DMS53 (cell line): ENCODE data around the gene ZNF236.
"Not testable (repeated sequence)": the region's sequence is repeated elsewhere in the genome, so short reads cannot be mapped to it uniquely, and the experiment has no call there.

Experiments
- DNase-seq: peaks from one replicate; lab custom pipeline; 2025; lab: John Stamatoyannopoulos, UW

The ZNF236 gene

DNA sequence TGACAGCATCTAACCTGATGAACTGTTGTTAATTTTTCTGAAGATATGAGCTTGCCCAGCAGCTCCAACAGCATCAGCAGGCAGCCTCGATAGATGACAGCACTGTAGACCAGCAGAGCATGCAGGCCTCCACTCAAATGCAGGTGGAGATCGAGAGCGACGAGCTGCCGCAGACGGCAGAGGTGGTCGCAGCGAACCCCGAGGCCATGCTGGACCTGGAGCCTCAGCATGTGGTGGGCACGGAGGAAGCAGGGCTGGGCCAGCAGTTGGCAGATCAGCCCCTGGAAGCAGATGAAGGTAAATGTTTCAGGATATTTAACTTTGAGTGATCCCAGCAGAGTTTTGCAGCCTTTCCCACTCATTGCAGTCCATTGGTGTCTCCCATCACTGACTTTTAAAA lies 85.9 kb downstream of the ZNF236 start:
- DNase-seq, result no peak

GRCh38 chr18:76909439-76909838 lies 87.1 kb downstream of the ZNF236 start:
- no peak for DNase-seq

DNA sequence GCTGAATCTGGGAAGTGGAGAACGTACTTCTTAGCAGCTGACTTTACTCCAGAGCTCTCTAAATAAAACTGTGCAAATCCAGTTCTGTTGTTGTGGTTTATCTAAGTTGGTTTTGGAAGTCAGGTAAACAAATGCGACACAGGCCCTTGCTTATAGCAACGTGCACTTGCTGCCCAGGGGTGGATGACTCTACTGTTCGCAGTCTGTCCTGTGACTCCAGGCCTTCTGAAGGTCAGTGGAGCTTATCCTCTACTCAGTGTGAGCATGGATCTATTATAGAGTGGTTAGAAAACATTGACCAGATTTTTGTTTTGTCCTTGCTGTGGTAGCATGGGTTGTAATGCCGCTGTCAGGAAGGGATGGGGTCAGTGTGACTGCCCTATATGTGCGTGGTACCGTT lies 89.1 kb downstream of the ZNF236 start:
- DNase-seq, result no peak

DNA sequence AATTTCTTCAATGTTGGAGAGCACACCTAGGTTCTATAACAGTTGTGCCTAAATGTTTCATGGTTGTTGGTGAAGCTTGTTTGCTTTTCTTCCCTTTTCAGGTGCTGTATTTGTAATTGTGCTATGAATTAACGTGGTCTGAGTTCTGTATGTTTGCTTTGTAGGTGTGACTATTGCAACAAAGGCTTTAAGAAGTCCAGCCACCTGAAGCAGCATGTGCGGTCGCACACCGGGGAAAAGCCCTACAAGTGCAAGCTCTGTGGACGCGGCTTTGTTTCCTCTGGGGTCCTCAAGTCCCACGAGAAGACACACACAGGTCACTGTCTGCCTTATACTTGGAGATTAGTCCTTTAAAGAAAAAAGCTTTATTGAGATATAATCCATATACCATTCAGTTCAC lies 91.2 kb downstream of the ZNF236 start:
- peak; percentile 85 for DNase-seq

DNA sequence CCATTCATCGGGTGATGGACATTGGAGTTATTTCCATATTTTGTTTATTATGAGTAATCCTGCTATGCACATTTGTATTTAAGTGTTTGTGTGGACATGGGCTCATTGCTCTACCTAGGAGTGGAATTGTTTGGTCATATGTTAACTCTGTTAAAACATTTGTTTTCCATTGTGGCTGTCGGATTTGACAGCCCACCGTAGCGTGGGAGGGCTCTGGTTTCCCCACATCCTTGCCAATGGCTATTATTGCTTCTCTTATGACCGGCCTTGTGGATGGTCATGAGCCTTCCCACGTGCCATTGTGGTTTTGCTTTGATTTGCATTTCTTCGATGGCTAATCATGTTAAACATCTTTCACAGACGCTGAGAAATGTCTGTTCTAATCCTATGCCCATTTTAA lies 92.0 kb downstream of the ZNF236 start:
- DNase-seq, result no peak

GRCh38 chr18:76914796-76915195 lies 92.4 kb downstream of the ZNF236 start:
- DNase-seq, result no peak

GRCh38 chr18:76915456-76915855 lies 93.1 kb downstream of the ZNF236 start:
- DNase-seq, result no peak

DNA sequence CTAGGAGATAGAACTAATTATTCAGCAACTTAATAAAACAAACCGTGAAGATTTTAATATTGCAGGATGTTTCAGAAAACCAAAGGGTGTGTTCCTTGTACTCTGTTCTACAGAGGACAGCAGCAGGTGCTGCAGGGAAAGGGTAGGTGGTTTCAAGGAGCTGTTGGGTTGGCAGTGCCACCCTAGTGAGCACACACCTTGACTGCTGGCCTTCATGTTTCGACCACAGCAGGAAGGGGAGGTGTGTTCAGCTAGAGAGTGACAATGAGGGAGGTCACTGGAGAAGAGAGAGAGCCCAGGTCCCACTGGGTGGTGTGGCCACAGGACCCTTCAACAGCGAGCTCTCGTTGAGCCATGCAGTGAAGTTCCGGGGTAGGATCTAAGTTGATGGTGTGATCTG lies 98.6 kb downstream of the ZNF236 start:
- DNase-seq, result no peak

- DNase-seq, result peak; percentile 88
Measured at GRCh38 chr18:76922107-76922506, 99.8 kb downstream of the ZNF236 start.

DNA sequence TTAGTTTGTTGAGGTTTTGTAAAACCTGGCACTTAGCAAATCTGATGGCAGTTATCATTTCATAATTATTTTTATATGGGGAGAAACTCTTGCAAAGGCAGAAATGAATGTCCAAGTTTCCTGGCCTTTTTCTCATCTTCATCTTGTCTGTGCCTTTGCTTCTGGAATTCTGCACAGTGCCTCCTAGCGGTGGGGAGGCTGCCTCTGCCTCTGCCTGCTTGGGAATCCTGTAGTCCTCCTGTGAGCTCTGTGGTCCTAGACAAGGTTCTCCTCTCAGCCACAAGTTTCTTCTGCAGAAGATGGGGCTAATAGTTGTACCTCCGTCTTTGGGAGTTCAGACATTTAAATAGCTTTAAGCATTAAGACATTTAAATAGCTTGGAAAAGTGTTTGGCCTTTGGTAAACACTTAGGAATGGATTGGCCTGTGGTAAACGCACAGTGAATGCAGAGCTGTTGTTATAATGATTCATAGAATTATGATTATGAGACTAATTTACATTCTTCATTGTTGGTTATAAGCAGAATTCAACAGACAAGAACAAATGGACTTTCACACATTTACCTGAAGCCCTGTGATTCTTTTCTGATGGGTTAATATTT lies 101.2 kb downstream of the ZNF236 start:
- peak; percentile 75 for DNase-seq

DNA sequence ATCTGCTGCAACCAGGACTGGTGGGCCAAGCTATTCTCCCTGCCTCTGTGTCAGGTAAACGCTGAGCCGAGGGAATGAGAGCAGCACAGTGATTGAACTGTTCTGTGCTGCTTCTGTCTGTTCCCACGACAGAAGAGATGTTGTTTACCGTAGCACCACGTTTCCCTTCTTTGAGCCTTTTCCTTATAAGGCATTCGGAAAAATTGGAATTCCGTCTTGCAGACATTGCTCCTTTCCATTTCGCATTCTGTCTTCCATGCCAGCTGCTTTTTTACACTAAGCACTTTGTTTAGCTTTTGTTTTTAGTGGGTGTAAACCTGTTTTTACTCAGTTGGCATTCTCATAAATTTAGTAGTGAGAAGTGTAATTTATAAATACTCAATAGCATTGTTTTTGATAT lies 103.1 kb downstream of the ZNF236 start:
- no peak for DNase-seq

DNA sequence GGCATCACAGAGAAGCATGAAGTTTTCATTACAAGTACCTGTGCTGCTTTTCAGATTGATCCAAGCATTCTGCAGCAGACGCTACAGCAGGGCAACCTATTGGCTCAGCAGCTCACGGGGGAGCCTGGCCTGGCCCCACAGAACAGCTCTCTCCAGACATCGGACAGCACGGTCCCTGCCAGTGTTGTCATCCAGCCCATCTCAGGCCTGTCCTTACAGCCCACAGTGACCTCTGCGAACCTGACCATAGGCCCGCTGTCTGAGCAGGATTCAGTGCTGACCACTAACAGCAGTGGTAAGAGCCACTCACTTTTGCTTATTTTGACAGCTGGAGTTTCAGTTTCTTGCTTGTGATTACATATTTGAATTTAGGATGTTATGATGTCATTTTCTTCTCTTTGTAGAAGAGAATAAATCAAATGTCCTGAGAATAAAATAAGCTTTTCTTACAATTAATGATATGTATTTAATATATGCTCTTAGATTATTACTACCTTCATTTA lies 104.9 kb downstream of the ZNF236 start:
- no peak for DNase-seq

- no peak for DNase-seq
Measured at GRCh38 chr18:76928179-76928868, 106.0 kb downstream of the ZNF236 start.

DNA sequence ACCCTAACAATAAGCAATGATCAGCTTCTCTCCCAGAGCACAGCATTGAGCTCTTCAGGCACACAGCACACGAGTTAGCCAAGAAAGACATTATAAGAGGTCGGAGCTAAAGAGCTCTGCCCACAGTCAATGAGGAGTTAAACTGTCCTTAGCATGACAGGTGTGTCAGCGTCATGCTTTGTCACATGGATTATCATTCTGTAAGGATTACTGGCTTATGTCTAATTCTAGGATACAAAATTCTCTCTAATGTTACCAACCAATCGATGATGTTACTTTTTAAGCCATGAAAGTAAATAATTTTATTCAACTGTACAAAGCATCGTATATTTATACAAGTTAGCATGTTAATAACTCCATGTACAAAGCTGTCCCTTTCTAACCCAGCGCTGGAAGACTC lies 108.8 kb downstream of the ZNF236 start:
- DNase-seq, result no peak

DNA sequence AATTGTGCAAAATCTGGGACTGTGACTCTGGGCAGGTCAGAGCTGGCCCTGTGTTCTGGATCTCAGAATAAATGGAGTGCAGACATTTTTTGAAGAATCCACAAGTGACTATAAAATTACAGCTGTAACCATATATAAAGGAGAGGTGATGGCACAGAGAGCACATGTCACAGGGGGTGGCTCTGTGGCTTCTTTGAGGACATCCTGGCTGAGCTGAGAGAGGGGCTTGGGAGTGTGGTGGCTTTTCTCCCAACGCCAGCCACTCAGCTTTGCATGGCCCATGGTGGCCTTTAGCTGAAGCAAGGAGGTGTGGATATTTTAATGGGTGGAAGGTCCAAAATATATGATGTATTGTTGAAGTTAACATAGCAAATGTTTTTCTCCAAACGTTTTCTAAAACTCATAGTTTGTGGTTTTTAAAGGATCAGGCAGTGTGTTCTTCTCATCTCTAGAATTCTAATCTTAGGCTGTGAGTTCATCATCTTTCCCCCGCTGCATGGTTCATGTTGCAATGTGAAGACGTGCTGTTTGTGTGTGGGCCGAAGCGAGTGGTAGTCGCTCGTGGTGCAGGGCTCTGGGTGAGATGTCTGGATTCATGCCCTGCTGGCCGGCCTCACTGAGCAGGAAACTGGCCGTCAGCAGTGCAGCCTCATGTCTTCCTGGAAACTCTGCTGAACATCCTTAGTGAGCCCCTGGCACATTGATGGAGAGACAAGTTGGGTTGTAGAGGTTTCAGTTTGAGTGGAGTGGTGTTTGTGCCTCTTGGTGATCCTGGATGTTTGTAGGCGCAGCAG lies 109.9 kb downstream of the ZNF236 start:
- DNase-seq, result no peak

- no peak for DNase-seq
Measured at GRCh38 chr18:76935722-76936337, 113.5 kb downstream of the ZNF236 start.

DNA sequence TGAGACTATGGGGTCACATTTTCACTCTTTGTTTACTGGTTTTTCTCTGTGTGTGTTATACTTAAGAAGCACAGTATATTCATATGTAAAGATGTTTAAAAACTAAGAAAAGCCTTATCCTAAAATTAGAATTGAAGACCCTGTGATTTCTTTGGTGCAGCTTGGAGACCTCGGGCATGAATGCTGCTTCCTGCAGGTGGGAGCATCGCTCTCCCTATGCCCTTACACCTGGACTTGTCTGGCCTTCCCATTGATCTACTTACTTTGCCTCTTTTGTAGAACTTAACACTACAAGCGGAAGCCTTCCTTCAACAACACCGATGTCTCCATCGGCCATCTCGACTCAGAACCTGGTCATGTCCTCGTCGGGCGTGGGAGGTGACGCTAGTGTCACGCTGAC lies 114.5 kb downstream of the ZNF236 start:
- no peak for DNase-seq

- no peak for DNase-seq
Measured at GRCh38 chr18:76937597-76937996, 115.2 kb downstream of the ZNF236 start.

GRCh38 chr18:76938619-76939018 lies 116.3 kb downstream of the ZNF236 start:
- DNase-seq, result no peak

DNA sequence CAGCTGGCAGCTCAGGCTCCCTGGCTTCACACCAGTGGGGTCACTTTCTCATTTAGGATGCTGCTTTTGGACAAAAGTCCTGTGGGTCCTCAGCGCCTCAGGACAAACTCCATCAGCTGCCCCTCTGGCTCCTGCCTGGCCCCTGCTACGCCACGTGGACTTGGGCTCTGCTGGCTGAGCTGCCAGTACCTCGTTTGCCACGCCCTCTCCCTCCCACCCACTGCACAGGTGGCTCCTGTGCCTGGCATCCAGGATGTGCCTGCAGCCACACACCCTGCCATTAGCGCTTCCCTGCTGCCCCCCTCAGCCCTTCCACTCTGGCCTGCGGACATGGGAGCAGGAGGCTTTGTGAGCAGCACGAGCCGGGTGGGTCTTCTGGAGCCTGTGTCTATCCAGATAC lies 118.9 kb downstream of the ZNF236 start:
- no peak for DNase-seq

DNA sequence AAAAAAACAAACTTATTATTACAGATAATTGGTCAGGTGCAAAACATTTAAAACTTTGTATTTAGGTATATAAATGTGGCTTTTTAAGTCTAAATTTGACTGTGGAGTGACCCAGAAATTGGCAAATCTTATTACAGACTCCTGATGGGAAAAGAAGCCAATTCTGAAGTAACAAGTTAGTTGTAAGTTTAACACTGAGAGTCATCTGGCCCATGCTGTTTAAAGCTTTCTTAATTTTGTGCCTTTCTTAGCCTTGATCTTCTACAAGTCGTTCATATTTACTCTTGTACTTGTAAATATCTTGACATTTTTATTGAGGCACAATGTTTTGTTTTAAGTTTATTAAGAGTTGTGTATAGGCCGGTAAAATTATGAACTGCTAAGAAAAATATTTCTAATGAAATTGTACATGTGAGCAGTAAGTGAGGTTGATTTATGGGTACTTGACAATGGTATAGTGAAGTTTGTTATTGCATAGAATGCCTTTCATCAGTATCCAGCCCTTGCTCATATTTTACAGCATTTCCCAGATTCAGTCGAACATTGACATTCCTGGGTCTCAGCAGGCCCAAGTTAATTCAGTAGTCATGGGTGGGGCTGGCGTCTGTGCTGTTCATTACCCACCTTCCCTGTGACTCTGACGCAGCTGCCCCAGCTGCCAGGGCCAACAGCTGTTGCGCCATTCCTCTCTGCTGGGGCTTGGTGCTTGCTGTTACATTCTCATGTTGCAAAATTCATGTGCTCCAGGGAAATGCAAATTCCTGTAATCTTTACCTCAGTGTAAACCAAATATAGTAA lies 121.4 kb downstream of the ZNF236 start:
- no peak for DNase-seq

DNA sequence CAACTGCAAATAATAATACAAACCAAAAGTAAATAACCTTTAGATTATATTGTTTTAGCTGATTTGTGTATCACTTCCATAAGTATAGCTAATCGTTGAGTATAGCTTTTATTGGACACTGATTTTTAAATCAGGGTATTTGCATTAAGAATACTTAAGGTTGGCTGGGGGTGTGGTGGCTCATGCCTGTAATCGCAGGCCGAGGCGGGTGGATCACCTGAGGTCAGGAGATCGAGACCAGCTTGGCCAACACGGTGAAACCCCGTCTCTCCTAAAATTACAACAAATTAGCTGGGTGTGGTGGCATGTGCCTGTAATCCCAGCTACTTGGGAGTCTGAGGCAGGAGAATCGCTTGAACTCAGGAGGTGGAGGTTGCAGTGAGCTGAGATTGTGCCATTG lies 122.0 kb downstream of the ZNF236 start:
- not testable (repeated sequence) for DNase-seq
